Measurements from ENCODE around the gene THUMPD3.
A peak's percentile ranks its signal among the peaks of the same experiment; 100 is the strongest.

Gene THUMPD3

GRCh38 chr3:9343115-9343514 is 19.7 kb upstream of the THUMPD3 start:
- no peak for TF ChIP-seq CTCF (IDR thresholded peaks at IDR 0.05; ENCODE audit: low read depth, low read length, missing control alignments)
- H3K4me3 ChIP-seq (replicated peaks; ENCODE audit: low read depth, low read length), result no peak overlapping the region
- DNase-seq (ENCODE audit: extremely low read depth, low read depth), result no peak

GRCh38 chr3:9345041-9345440 is 17.8 kb upstream of the THUMPD3 start:
- H3K4me3 ChIP-seq (replicated peaks; ENCODE audit: low read depth, low read length), result no peak overlapping the region
- DNase-seq (ENCODE audit: extremely low read depth, low read depth), result no peak
- no peak for TF ChIP-seq CTCF (IDR thresholded peaks at IDR 0.05; ENCODE audit: low read depth, low read length, missing control alignments)

- DNase-seq (ENCODE audit: extremely low read depth, low read depth), result no peak
- TF ChIP-seq CTCF (IDR thresholded peaks at IDR 0.05; ENCODE audit: low read depth, low read length, missing control alignments), result no peak
- no peak overlapping the region for H3K4me3 ChIP-seq (replicated peaks; ENCODE audit: low read depth, low read length)
Observed at GRCh38 chr3:9346141-9346540, 16.7 kb upstream of the THUMPD3 start.

- H3K4me3 ChIP-seq (replicated peaks; ENCODE audit: low read depth, low read length), result no peak overlapping the region
- no peak for DNase-seq (ENCODE audit: extremely low read depth, low read depth)
- TF ChIP-seq CTCF (IDR thresholded peaks at IDR 0.05; ENCODE audit: low read depth, low read length, missing control alignments), result no peak
Observed at GRCh38 chr3:9347081-9347480, 15.8 kb upstream of the THUMPD3 start.

GRCh38 chr3:9347887-9348286 is 15.0 kb upstream of the THUMPD3 start:
- TF ChIP-seq CTCF (IDR thresholded peaks at IDR 0.05; ENCODE audit: low read depth, low read length, missing control alignments), result no peak
- no peak overlapping the region for H3K4me3 ChIP-seq (replicated peaks; ENCODE audit: low read depth, low read length)
- DNase-seq (ENCODE audit: extremely low read depth, low read depth), result no peak

GRCh38 chr3:9349321-9350117 is 13.3 kb upstream of the THUMPD3 start:
- no peak overlapping the region for H3K4me3 ChIP-seq (replicated peaks; ENCODE audit: low read depth, low read length)
- peak; percentile 60 for DNase-seq (ENCODE audit: extremely low read depth, low read depth)
- no peak for TF ChIP-seq CTCF (IDR thresholded peaks at IDR 0.05; ENCODE audit: low read depth, low read length, missing control alignments)

GRCh38 chr3:9351709-9352126 is 11.1 kb upstream of the THUMPD3 start:
- TF ChIP-seq CTCF (IDR thresholded peaks at IDR 0.05; ENCODE audit: low read depth, low read length, missing control alignments), result no peak
- no peak overlapping the region for H3K4me3 ChIP-seq (replicated peaks; ENCODE audit: low read depth, low read length)
- DNase-seq (ENCODE audit: extremely low read depth, low read depth), result no peak

Measured in HFF-Myc (cell line).